ENCODE measurements around the gene EPHB1. TPM values are rescaled to one million over a fixed set of nuclear protein-coding genes. Genes with fewer than 3 reads are reported as not detected.

Gene EPHB1
- polyA plus RNA-seq, 1 of the 3 experiments (the other 2 are of a cell fraction) = 1.2 TPM

DNA sequence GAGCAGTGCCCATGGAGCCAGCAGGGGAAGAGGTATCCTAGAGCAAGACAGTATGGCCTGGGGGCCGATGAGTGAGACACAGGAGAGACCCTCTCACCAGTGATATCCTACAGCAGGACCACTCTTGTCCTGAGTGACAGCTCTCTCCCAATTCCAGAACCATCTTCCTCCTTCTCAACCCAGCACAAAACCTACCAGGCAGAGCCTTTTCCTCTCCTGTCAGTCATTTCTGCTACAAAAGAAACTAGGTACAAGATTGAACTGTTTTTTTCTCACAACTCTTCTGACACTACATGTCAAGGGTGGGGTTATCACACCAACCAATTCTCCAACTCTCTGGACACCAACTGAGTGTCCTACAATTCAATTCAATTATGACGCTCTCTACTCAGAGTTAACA is 506.6 kb downstream of the EPHB1 start:
- H3K27me3 ChIP-seq (ENCODE audit: insufficient read depth) = no peaks in the 10 kb centered on the region
- H3K9me3 ChIP-seq = no peaks in the 10 kb centered on the region
- no peaks in the 10 kb centered on the region for H3K4me1 ChIP-seq (ENCODE audit: control insufficient read depth in 1 of 2, insufficient read depth in 2 of 2, low read depth in 1 of 2, low read length in 1 of 2)
- ChIA-PET POLR2A (no interaction called here), CTCF (interaction anchor here (0.8 kb wide), 1 partner anchor 72 kb away, joined by 3 read pairs; no protein-coding TSS in a partner anchor)
- H3F3A ChIP-seq (replicated peaks; ENCODE audit: insufficient read depth) = no peaks in the 10 kb centered on the region
- no peak for DNase-seq
- no peak for TF ChIP-seq YY1 (IDR thresholded peaks at IDR 0.05; ENCODE audit: low read depth)
- TF ChIP-seq EP300 (IDR thresholded peaks at IDR 0.05; ENCODE audit: borderline replicate concordance in 1 of 2, low read depth in 1 of 2, low read length in 1 of 2) = no peak
- no peak for TF ChIP-seq NFIC (IDR thresholded peaks at IDR 0.05; ENCODE audit: borderline replicate concordance)
- TF ChIP-seq POLR2AphosphoS5 (IDR thresholded peaks at IDR 0.05; ENCODE audit: low read depth, low read length) = no peak
- no peak for TF ChIP-seq FOXM1 (IDR thresholded peaks at IDR 0.05; ENCODE audit: low read depth)
- TF ChIP-seq GABPA (IDR thresholded peaks at IDR 0.05; ENCODE audit: low read depth) = no peak
- TF ChIP-seq, protein P1, sequence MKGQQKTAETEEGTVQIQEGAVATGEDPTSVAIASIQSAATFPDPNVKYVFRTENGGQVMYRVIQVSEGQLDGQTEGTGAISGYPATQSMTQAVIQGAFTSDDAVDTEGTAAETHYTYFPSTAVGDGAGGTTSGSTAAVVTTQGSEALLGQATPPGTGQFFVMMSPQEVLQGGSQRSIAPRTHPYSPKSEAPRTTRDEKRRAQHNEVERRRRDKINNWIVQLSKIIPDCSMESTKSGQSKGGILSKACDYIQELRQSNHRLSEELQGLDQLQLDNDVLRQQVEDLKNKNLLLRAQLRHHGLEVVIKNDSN (IDR thresholded peaks at IDR 0.05; ENCODE audit: borderline replicate concordance, low read depth) = no peak
- no peak for TF ChIP-seq NRF1 (IDR thresholded peaks at IDR 0.05; ENCODE audit: low read depth, low read length)
- TF ChIP-seq, protein P2, sequence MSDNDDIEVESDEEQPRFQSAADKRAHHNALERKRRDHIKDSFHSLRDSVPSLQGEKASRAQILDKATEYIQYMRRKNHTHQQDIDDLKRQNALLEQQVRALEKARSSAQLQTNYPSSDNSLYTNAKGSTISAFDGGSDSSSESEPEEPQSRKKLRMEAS (IDR thresholded peaks at IDR 0.05; ENCODE audit: low read depth) = no peak
- TF ChIP-seq MEF2A (IDR thresholded peaks at IDR 0.05; ENCODE audit: borderline replicate concordance, low read depth) = no peak
- TF ChIP-seq FOSL2 (IDR thresholded peaks at IDR 0.05; ENCODE audit: borderline replicate concordance, low read depth) = no peak
- TF ChIP-seq FOXJ3 (CRISPR knock-in tag; IDR thresholded peaks at IDR 0.05) = no peak
- H3K9me2 ChIP-seq = no peaks in the 10 kb centered on the region
- no peak overlapping the region for H2AFZ ChIP-seq (ENCODE audit: low read depth)
- no peak overlapping the region for H3K4me3 ChIP-seq (ENCODE audit: low read depth in 2 of 2, low read length in 1 of 2)
- no peak overlapping the region for H3K9ac ChIP-seq
- 26% methylated on average over 2 of the region's 2 CpGs for WGBS (ENCODE audit: low lambda C conversion rate)
- H3K4me2 ChIP-seq = no peak overlapping the region
- no peaks in the 10 kb centered on the region for H3K36me3 ChIP-seq (replicated peaks in 1 of 2; ENCODE audit: control insufficient read depth in 1 of 2, insufficient read depth in 2 of 2, low read length in 1 of 2)
- no peak overlapping the region for H3K27ac ChIP-seq (ENCODE audit: low read depth in 2 of 2, low read length in 1 of 2)
- H4K20me1 ChIP-seq (ENCODE audit: insufficient read depth) = no peaks in the 10 kb centered on the region
- H3K79me2 ChIP-seq (ENCODE audit: insufficient read depth) = no peaks in the 10 kb centered on the region

DNA sequence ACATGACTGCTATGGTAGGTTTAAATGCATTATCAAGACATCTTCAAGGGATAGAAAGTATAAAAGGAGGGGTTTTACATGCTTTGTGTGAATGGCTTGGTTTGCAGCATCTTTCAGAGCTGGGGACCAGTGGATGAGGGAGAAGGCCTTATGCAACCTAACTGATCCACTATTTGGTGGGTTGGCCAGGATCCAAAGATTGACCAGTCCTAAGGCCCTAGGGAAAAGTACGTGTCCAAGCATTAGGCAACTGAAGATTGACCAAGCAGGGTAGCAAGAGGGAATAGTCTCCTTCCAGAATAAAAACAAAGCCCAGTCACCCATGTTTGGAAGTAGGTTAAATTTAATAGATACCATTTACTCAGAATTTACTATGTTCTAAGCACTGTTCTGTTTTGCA is 509.3 kb downstream of the EPHB1 start:
- Histone ChIP-seq H3K9me3 (no peaks in the 10 kb centered on the region), H3K27ac (ENCODE audit: low read depth in 2 of 2, low read length in 1 of 2) (no peak overlapping the region), H3K4me2 (no peak overlapping the region), H3K9ac (no peak overlapping the region), H3F3A (replicated peaks; ENCODE audit: insufficient read depth) (no peaks in the 10 kb centered on the region), H3K4me3 (ENCODE audit: low read depth in 2 of 2, low read length in 1 of 2) (no peak overlapping the region), H3K4me1 (ENCODE audit: control insufficient read depth in 1 of 2, insufficient read depth in 2 of 2, low read depth in 1 of 2, low read length in 1 of 2) (no peaks in the 10 kb centered on the region), H3K9me2 (no peaks in the 10 kb centered on the region), H3K27me3 (ENCODE audit: insufficient read depth) (no peaks in the 10 kb centered on the region), H4K20me1 (ENCODE audit: insufficient read depth) (no peaks in the 10 kb centered on the region), H3K36me3 (replicated peaks in 1 of 2; ENCODE audit: control insufficient read depth in 1 of 2, insufficient read depth in 2 of 2, low read length in 1 of 2) (no peaks in the 10 kb centered on the region), H2AFZ (ENCODE audit: low read depth) (no peak overlapping the region), H3K79me2 (ENCODE audit: insufficient read depth) (no peaks in the 10 kb centered on the region)
- ChIA-PET CTCF (no interaction called here), POLR2A (no interaction called here)
- DNase-seq = no peak
- WGBS (ENCODE audit: low lambda C conversion rate) = 6% methylated on average over 1 of the region's 1 CpG
- TF ChIP-seq, protein P3, sequence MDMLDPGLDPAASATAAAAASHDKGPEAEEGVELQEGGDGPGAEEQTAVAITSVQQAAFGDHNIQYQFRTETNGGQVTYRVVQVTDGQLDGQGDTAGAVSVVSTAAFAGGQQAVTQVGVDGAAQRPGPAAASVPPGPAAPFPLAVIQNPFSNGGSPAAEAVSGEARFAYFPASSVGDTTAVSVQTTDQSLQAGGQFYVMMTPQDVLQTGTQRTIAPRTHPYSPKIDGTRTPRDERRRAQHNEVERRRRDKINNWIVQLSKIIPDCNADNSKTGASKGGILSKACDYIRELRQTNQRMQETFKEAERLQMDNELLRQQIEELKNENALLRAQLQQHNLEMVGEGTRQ (IDR thresholded peaks at IDR 0.05; ENCODE audit: borderline replicate concordance, low read depth, low read length) = no peak
- TF ChIP-seq, protein P2 (IDR thresholded peaks at IDR 0.05; ENCODE audit: low read depth) = no peak
- TF ChIP-seq, protein P4, sequence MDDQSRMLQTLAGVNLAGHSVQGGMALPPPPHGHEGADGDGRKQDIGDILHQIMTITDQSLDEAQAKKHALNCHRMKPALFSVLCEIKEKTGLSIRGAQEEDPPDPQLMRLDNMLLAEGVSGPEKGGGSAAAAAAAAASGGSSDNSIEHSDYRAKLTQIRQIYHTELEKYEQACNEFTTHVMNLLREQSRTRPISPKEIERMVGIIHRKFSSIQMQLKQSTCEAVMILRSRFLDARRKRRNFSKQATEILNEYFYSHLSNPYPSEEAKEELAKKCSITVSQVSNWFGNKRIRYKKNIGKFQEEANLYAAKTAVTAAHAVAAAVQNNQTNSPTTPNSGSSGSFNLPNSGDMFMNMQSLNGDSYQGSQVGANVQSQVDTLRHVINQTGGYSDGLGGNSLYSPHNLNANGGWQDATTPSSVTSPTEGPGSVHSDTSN (IDR thresholded peaks at IDR 0.05) = no peak
- TF ChIP-seq NFIC (IDR thresholded peaks at IDR 0.05; ENCODE audit: borderline replicate concordance) (no peak), FOSL2 (IDR thresholded peaks at IDR 0.05; ENCODE audit: borderline replicate concordance, low read depth) (no peak), RCOR1 (IDR thresholded peaks at IDR 0.05; ENCODE audit: low read length) (no peak), MEF2A (IDR thresholded peaks at IDR 0.05; ENCODE audit: borderline replicate concordance, low read depth) (no peak), GATA2 (CRISPR knock-in tag; IDR thresholded peaks at IDR 0.05) (no peak), MXI1 (IDR thresholded peaks at IDR 0.05; ENCODE audit: low read depth, low read length) (no peak), SIN3A (IDR thresholded peaks at IDR 0.05; ENCODE audit: borderline replicate concordance, low read depth, low read length) (no peak)
- TF ChIP-seq, protein P5, sequence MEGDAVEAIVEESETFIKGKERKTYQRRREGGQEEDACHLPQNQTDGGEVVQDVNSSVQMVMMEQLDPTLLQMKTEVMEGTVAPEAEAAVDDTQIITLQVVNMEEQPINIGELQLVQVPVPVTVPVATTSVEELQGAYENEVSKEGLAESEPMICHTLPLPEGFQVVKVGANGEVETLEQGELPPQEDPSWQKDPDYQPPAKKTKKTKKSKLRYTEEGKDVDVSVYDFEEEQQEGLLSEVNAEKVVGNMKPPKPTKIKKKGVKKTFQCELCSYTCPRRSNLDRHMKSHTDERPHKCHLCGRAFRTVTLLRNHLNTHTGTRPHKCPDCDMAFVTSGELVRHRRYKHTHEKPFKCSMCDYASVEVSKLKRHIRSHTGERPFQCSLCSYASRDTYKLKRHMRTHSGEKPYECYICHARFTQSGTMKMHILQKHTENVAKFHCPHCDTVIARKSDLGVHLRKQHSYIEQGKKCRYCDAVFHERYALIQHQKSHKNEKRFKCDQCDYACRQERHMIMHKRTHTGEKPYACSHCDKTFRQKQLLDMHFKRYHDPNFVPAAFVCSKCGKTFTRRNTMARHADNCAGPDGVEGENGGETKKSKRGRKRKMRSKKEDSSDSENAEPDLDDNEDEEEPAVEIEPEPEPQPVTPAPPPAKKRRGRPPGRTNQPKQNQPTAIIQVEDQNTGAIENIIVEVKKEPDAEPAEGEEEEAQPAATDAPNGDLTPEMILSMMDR (IDR thresholded peaks at IDR 0.05) = no peak
